HG03457 (cell line): ENCODE data around the gene RNASEL.

ENCODE experiments used
- ATAC-seq: cut with Tn5 transposase; IDR thresholded peaks from one replicate; pipeline ENCODE4 v1.9.1; 2021; ENCODE audit warnings: moderate number of reproducible peaks; ENCODE audit not compliant: unreplicated experiment

Gene RNASEL

DNA sequence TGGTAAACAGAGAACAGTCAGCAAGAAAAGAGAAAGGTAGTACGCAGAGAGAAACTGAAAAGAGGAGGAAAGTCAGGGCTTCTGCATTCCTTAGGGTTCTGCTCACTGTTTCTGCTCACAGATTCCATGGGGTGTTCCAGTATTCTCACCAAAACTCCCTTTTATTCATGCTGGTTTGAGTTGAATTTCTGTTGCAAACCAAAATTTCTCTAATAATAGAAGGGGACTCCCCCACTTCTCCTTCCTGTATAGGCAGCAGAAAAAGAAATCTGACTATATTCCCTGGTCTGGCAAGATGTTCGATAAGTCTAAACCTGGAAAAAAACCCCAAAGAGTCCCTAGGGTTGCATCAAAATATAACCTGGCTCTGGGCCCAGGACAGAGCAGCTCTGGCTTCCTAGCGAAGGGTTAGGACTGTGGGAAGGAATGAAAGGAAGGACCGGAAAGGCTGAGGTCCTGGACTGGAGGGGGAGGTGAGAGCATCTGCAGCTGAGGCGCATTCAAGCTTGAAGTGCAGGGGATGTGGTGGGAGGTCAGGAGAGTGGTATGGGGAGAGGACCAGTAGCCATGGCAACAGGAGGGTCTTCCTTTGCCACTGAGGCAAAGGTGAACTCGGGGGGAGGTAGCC is 34.0 kb upstream of the RNASEL start:
- ATAC-seq: no peak

DNA sequence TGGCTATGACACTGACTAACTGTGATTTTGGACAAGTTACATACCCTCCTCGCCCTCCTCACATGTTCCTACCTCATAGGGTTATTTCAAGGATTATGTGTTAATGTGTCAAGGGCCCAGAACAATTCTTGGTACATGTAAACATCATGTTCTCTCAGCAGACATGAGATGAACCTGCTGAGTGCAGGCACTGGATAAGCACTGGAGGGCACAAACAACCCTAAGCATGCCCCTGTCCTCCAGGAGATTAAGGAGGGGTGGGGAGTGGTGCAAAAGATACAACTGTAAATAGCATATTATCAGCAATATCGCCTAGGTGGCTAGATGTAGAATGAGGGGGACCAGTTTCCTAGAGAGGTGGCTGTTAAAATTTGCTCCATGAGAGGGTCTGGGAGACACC is 32.9 kb upstream of the RNASEL start:
- no peak for ATAC-seq

DNA sequence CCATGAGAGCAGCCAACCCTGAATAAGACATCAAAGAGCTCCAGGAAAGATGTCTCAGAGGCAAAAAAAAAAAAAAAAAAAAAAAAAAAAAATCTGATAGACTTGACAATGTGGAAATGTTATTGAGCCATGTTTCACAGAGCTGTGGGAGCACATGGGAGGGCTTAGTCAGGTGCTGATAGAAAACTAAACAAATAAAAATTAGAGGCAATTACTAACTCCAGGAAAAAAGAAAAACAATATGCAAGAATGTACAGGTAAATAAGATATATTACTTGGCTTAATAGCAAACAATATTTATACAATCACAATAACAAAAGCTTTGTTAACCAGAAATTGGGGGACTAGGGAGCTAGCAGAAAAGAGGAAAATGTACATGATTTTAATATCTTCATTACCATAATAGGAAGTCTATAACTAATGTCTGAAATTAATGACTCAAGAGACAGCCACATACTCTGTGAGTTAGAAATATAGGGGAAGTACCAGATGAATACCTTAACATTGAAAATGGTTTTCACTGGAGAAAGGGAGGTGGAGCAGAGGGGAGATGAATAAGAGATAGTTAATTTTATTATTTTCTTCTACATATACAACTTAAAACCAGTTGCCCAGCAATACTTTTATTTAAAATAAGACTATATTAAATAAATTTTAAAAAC is 32.0 kb upstream of the RNASEL start:
- ATAC-seq: no peak

DNA sequence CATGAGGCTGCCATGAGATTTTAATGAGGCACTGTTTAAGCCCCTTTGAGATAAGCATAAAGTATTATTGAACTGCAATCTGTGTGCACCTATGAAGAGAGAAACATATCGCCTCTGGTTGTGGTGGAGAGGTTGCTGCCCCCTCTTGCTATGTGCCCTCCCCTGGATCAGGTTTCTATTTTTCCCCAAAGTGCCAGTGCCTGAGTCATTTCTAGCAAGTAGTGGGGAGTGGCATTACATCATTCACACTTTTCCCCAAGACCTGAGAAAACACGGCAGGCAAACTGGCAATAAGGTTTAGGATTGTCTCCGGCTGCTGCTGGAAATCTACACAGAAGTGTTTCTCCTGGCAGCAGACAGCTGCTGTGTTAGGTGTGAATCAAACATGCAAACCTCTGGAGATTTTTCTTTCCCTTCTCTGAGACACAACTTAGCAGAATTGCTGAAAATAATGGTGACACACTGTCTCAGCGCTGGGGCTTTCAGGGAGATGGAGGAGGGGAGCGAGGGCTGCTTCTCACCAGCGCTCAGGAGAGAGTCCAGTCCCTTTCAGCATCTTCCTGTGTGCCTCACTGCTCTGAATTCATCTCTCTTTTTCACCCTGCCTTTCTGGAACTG is 28.8 kb upstream of the RNASEL start:
- ATAC-seq: no peak

DNA sequence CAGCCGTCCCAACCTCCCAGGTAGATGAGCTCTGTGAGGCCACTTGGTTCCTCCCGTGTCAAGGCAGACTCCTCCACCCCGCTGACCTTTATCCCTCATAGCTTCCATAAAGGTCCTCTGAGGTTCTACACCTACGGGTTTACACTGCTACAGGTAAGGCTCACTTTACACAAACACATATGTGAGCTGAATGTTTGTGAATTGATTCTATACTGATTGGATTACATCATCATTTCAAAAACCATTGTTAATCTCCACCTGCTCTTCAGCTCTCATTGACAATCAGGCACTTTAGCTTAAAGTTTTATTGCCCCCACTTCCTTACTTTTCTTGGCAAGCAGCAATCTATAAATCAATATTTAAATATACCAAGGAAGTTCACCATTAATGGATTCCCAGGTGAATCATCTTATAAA is 28.0 kb upstream of the RNASEL start:
- ATAC-seq: no peak

DNA sequence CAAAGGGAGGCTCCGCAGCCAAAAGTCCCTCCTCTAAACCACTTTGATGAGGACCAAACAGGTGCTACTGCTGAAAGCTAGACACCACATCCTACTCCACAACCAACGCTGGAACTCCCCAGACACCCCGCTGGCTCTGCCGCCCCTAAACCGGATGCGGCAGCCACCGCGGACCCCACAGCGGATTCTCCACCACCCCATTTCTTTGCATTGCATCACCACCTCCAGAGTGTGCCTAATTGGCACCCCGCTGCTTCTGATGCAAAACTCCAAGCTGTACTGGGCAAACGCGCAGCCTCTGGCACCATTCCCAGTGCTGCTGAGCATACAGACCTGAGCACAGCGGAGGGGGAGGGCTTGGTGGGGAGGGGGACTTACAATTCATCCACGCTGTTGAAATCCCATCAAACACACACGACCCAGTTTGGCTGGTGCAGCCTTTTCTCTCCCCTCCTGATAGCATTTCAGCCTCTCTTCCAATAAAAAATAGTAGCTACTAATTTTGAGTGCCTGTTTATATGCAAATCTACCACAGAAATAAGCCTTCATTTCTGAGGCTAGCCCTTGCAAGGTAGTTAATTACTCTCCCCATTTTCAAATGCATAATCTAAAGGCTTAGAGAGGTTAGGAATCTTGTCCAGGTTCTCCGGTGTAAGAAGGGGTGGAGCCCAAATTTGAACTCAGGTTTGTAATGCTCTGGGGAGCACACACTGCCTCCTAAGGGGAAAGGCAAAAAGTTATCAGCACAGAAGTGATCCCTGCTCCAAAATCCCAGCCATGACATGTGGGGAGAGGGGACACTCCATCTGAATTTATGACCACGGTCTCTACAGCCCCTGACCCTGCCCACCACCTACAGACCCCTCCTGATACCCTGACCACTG is 27.3 kb upstream of the RNASEL start:
- peak; percentile 68 for ATAC-seq

DNA sequence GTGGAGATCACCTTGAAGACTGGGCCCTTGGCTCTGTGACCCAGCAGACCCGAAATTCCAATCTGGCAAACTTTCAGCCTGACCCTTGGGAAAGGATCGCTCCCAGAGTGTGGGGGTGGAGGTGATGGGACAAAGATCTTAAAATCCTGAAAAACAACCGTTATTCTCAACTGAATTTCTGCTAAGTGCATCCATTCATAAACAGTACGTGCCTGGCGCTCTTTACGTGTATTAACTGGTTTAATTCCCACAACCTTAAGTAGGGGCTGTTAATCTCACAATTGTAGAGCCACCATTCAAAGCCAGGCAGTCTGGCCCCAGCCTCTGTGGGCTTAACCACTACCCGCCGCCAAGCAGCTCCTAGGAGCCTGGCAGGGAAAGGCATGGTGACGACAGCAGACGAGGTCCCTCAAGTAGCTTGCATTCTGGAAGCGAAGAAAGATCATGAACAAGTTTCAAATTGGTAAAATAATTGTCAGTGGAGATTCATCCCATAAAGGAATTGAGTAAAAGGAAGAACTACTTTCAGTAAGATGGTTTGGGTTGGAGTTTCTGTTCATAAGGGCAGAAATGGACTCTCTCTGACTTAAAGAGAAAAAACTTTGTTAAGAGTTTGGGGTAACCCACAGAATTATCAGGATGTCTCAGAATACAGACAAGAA is 26.5 kb upstream of the RNASEL start:
- ATAC-seq: peak; percentile 15

DNA sequence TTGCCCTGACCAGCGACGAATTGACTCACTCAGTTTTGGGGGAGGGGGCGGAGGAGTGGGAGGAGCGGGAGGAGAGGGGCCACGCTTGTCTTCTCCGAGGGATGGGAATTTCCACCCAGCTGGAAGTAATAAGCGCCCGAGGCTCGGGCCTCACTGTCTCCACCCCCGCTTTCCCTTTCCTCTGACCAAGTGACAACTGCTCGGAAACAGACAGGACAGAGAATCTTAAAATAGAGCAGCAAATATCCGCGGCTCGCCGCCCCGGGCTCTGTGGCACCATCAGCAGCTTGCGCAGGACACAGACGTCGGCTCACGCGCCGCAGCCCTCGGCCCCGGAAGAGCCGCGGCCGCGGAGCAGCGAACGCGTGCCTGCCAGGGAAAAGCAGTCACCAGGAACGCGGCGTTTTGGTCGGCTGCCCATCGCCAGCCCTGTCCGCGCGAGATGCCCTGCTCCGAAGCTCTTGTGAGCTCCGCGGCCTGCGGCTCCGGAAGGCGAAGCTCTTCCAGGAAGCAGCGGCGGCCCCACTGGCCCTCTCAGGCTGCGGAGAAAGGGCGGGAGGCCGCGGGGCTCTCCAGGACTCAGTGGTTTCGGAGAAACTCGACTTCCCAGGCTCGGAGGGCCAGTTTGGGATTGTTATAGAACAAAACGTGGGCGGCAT is 25.9 kb upstream of the RNASEL start:
- no peak for ATAC-seq

DNA sequence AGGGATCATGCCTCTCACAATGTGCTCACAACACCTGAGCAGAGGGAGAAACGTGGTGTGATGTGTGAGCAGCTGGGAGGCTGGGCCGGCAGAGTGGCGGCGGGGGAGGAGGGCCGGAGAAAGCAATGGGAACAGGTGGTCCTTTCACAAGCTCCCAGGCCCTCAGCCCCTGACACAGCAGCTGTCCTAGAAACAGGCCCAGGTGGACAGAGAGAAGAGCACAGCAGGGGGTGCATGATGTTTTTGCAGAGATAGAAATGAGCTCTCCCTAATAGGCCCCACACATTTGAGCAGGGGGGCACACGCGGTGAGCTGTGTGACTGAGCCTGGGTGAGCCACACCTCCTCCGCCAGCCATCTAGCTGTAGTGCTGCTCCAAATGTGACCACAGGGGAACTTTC is 22.7 kb upstream of the RNASEL start:
- no peak for ATAC-seq

DNA sequence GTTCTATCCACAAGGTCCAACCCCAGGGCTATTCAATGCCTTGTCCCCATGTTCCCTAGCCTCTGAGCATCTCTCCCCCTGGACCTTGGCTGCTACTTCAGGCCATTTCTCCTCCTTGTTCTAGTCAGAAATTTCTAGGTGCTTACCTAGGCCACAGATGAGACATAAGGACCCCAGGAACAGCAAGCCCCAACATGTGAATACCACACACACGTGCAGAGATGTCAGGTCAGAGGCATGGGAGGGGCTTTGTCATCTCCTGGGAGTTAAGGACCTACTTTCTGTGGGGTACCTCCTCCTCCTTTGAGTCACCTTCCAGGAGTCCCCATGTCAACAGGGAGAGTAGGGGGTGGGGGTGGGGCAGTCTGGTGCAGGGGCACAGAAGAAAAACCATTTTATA is 22.3 kb upstream of the RNASEL start:
- no peak for ATAC-seq

DNA sequence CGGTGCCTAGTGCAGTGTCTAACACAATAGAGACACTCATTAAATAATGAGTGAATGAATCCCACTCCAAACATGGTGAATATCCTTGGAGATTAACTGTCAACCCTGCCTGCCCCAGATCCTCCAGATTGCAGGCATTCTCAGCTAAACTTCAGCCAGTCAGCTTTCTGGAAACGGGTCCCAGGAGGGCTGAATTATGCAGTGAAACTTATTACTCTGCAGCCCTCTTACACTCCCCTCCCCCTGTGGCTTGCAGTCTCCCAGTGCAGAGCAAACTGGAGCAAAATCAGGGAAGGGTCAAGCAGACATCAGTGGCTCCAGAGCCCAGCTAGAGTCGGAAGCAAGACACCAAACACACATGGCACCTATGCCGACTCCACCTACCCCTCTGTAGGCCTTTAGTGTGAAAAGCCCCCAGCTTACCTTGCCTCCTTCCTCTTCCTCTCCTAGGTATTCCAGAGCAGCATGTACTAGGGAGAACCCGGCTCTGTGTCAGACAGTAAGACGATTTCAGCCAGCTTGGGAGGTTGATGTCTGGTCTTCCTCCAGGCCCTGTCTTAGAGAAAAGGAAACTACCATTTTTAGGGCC is 21.6 kb upstream of the RNASEL start:
- no peak for ATAC-seq

DNA sequence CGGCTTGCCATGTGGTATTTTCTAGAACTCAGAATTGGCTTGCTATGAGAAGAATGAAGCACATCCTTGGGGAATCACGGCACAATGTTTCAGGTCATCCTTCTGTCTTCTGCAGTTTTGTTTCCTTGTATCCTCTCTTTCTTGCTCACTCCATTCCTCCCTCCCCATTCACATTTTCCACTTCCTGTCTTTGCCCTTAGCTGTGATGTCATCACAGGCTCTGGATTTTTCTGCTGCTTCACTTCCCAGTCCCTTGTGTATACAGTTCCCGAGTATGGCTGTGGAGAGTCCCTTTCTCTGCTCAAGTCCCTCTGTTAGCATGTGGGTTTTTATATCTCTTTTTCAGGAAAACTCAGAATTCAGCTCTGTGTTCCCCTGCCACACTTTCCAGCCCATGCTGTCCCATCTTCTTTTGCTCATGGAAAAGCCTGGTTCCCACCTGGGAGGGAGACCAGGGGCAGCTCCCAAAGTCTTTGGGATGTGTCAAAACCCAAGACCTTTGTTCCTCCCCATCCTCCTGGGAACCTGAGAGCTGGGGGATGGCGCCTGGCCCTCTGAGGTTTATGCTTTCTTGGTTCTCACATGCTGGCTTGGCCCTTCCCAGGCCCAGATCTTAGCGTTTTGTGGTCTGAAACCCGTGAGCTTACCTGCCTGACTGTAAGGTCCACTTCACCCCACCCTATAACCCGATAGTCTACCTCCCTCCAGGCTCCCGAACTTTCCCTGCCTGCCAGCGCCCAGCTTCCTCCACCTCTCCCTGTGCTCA is 20.0 kb upstream of the RNASEL start:
- ATAC-seq: no peak

DNA sequence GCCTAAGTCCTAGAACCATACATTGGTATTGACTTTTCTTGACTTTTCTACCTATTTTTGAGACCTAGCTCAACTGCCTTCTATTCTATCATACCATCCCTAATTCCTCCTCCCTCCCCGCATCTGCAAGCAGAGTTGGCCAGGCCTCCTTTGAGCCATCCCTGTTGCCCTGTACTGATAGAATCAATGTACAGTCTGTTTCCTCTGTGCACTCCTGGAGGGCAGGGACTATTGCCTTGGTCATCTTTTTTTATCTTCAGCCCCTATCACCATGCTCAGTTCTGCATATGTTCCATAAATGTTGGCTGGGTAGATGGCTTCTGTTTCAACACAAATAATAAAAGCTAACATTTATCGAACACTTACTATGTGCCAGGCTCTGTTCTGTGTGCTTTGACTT is 19.2 kb upstream of the RNASEL start:
- no peak for ATAC-seq

DNA sequence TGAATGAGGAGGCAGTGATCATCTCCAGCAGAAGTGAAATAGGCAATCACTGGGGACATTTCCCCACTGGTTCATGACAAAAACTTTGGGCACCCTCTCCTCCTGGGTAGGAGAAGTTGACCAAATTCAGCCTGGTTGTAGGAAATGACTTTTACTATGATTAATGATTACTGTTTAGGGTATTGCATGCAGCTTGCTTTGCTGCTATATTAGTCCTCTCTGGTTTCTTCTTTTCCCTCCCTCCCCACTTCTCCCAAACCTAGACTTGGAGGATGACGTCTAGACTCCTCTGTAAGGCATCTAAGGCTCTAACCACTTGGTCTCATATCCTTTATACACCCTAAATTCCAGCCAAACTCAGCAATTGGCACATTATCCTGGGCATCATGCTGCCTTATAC is 18.5 kb upstream of the RNASEL start:
- ATAC-seq: no peak

DNA sequence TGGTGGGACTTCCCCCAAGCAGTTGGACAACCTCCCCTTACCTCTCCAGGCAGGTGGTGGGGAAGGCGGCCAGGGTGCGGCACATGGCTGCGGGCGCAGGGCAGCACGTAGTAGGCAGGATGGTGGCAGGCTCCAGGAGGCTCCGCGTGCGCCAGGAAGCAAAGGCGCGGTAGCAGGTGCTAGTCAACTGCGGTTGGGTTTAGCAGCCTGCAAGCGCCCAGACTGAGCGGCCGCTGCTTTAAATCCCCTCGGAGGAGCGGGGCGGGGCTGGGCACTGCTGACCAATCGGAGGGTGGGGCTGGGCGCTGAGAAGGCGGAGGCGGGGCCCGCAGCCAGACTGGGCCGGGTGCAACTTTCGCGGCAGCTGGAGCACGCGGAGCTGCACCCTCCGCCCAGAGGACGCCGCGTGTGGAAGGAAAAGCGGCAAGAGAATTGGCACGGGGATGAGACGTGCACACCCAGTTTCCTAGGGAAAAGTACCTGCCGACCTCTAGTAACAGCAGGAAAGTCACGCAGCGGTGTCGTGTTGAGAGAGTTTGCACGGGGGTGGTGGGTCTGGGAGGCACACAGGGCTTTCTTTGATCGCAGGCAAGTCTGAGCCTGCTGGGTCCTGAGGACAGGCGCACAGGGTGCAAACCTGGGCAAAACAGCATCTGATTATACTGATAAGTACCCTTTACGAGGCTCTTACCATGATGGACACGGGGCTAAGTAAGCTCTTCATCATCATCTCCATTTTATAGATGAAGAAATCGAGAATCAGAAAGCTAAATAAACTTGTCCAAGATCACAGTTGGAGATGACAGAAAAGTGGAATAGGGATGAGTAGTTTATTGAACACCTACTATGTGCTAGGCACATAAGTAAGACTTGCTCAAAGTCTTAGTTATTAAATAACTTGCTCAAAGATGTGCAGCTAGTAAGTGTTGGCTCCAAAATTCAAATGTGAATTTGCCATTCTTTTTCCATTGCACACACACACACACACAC is 15.4 kb upstream of the RNASEL start, which contains the start of gene RGS16:
Gene RGS16, minus strand, starts transcription at position 215 of the 990 bp plus-strand sequence. Its CDS starts 130 bp downstream, at position 85.
- peak; percentile 73 for ATAC-seq

DNA sequence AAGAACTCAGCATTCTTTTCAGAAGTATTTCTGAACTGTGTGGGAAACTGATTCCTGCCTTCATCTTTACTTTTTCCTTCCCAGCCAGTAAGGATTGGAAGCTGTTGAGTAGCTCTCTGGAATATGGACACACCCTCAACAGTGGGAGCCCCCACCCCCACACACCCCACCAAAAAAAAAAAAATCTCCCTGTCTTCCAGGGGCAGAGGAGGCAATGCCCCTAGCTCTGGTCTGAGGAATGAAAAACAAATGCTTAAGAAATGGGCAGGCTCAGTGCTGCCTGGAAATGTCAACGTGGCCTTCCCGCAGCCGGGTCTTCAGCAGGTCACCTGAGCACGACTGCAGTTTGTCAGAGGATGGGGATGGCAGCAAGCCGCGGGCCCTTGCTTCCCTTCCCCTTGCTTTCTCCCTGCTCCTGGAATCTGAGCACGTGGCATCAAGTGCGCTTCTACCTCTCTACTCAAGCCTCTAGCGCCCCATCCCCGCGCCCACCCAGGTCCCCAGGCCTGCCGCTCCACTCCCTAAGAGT is 14.7 kb upstream of the RNASEL start:
- no peak for ATAC-seq

DNA sequence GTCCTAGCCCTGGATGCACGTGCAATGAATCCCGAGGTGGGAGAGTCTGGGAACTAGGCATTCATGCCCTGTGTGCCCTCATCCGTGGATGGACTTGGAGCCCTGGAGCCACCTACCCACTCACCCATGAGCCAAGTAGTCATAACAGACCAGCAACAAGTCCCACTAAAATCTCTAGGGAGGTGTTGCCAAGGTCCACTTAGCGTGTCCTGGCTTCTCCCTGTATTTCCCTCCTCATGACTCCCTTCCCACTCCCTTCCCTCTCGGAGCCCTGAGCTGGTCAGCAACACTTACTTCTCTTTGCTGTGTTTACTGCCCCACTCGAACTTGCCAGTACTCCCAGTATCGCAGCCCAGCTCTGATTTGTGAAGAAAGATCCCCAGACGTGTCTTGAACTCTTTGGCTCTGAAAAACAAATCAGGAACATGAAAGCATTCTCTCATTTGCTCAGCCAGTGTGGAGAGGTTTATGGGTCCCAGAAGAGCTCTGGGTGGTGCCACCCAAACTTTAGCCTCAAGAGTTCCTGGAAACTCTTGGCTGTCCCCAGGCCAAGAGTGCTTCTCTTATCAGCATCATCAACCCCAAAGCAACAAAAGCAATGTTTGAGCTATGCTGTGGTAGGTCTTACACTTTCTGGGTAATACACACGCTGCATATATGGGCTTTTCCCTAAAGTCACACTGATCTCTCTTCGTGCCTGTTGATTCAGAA is 14.0 kb upstream of the RNASEL start:
- no peak for ATAC-seq
